ENCODE results near the gene ZMYND8. TPM values are rescaled to one million over a fixed set of nuclear protein-coding genes. Genes with fewer than 3 reads are reported as not detected.

The ZMYND8 gene
- total RNA-seq, 2 donors from 2014 or later = 18.9 to 19.1 TPM

- H3K9me3 ChIP-seq = no peaks in the 10 kb centered on the region
- H3K36me3 ChIP-seq (replicated peaks in 1 of 2; ENCODE audit: insufficient read depth in 1 of 2, low read depth in 2 of 2) = no peaks in the 10 kb centered on the region
- no peak for ATAC-seq
- DNase-seq = no peak
- 49 to 57% methylated on average over 4 of the region's 4 CpGs for WGBS, 2 donors
- H3K27ac ChIP-seq = peak overlapping the region; percentile 85 to 100 (median 98)
- TF ChIP-seq POLR2A (IDR thresholded peaks at IDR 0.05) = no peak
- TF ChIP-seq, protein P1, sequence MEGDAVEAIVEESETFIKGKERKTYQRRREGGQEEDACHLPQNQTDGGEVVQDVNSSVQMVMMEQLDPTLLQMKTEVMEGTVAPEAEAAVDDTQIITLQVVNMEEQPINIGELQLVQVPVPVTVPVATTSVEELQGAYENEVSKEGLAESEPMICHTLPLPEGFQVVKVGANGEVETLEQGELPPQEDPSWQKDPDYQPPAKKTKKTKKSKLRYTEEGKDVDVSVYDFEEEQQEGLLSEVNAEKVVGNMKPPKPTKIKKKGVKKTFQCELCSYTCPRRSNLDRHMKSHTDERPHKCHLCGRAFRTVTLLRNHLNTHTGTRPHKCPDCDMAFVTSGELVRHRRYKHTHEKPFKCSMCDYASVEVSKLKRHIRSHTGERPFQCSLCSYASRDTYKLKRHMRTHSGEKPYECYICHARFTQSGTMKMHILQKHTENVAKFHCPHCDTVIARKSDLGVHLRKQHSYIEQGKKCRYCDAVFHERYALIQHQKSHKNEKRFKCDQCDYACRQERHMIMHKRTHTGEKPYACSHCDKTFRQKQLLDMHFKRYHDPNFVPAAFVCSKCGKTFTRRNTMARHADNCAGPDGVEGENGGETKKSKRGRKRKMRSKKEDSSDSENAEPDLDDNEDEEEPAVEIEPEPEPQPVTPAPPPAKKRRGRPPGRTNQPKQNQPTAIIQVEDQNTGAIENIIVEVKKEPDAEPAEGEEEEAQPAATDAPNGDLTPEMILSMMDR (IDR thresholded peaks at IDR 0.05) = no peak
- intact Hi-C loops (cut with DNase I) = no loop called here
- no peaks in the 10 kb centered on the region for H3K27me3 ChIP-seq
- H3K4me1 ChIP-seq = peaks cover 99% of the 10 kb centered on the region
- H3K4me3 ChIP-seq = no peak overlapping the region
These were observed 1.6 kb downstream of the ZMYND8 start for GRCh38 chr20:47354714-47355488.

DNA sequence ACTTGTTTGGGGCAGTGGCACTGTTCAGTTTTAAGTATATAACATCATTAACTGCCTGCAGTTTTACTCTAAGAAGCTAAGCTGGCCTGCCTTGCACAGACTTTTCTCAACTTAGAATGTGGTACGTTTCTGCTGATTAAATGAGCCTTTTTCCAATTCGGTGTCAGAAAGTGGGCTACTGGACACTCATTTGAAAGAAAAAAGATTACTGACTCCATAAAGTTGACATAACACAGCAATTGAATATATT is 2.1 kb downstream of the ZMYND8 start:
- no peak for DNase-seq
- ATAC-seq = no peak
- intact Hi-C loops (cut with DNase I) = no loop called here
- Histone ChIP-seq H3K36me3 (replicated peaks in 1 of 2; ENCODE audit: insufficient read depth in 1 of 2, low read depth in 2 of 2) (no peaks in the 10 kb centered on the region), H3K4me3 (no peak overlapping the region), H3K4me1 (peaks cover 99% of the 10 kb centered on the region), H3K27me3 (no peaks in the 10 kb centered on the region), H3K9me3 (no peaks in the 10 kb centered on the region), H3K27ac (peak overlapping the region; percentile 85 to 100 (median 98))
- 8 to 35% methylated on average over 2 of the region's 2 CpGs for WGBS, 2 donors
- TF ChIP-seq, protein P1 (IDR thresholded peaks at IDR 0.05) = no peak
- TF ChIP-seq POLR2A (IDR thresholded peaks at IDR 0.05) = no peak

DNA sequence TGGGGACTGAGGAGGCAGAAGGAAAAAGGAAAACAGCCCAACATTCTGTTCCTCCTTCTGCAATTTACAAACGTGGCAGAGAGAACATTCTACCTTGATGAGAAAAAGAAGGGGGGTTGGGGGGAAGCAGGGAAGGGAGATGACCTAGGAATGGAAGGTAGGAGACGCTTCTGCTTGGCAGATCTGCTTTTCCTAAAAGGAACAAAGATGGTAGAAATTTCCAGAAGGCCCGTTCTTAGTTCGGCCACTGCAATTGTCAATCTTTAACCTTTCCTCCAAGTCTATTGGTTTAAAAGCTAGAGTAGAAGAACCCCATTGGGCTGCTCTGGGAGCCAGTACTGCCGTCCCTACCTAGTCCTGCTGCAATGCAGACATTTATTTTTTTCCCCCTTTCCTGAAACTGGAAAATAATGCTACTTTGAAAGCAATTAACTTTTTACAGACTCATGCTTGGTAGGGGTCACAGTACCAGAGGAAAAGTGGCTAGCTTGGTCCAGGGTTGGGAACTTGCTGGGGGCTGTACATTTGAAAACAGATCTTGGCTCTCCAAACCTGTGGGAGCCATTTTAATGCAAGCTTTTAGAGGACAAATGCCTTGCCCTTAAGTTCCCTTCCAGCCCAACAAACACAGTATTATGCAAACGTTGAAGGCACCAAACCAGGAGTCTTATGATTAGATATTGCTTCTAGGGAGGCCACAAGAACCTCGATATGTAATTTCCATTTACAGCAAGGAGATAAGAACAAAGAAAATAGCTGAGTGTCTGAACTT is 2.6 kb downstream of the ZMYND8 start:
- Histone ChIP-seq H3K27me3 (no peaks in the 10 kb centered on the region), H3K4me1 (peaks cover 99% of the 10 kb centered on the region), H3K9me3 (no peaks in the 10 kb centered on the region), H3K27ac (peak overlapping the region; percentile 85 to 100 (median 98)), H3K4me3 (no peak overlapping the region), H3K36me3 (replicated peaks in 1 of 2; ENCODE audit: insufficient read depth in 1 of 2, low read depth in 2 of 2) (no peaks in the 10 kb centered on the region)
- ATAC-seq (no peak), DNase-seq (no peak)
- 32 to 33% methylated on average over 7 of the region's 7 CpGs for WGBS, 2 donors
- no peak for TF ChIP-seq POLR2A (IDR thresholded peaks at IDR 0.05)
- TF ChIP-seq, protein P1 (IDR thresholded peaks at IDR 0.05) = no peak
- intact Hi-C loops (cut with DNase I) = no loop called here

- DNase-seq (no peak), ATAC-seq (no peak)
- Histone ChIP-seq H3K4me1 (peaks cover 99% of the 10 kb centered on the region), H3K27me3 (no peaks in the 10 kb centered on the region), H3K4me3 (no peak overlapping the region), H3K27ac (peak overlapping the region; percentile 85 to 100 (median 98)), H3K36me3 (replicated peaks in 1 of 2; ENCODE audit: insufficient read depth in 1 of 2, low read depth in 2 of 2) (no peaks in the 10 kb centered on the region), H3K9me3 (no peaks in the 10 kb centered on the region)
- 55 to 57% methylated on average over 3 of the region's 3 CpGs for WGBS, 2 donors
- intact Hi-C loops (cut with DNase I) = no loop called here
- TF ChIP-seq, protein P1 (IDR thresholded peaks at IDR 0.05) = no peak
- TF ChIP-seq POLR2A (IDR thresholded peaks at IDR 0.05) = no peak
These were observed 3.2 kb downstream of the ZMYND8 start for GRCh38 chr20:47353239-47353691.
